HL-60 (cell line): Measurements from ENCODE around the gene PHF21A.
"Not testable (repeated sequence)": the region's sequence is repeated elsewhere in the genome, so short reads cannot be mapped to it uniquely, and the experiment has no call there.

Source experiments
- DNase-seq, 2 experiments: peaks; one replicate each; pipeline ENCODE4 v3.0.0-alpha.2; 2010 to 2020; ENCODE audit warnings: low read depth in 1 of 2, low spot score in 1 of 2
- H3K27ac ChIP-seq: fragments of 250-450 bp; sonication (Bioruptor Pico); replicated peaks from 2 replicates; pipeline ENCODE4 v1.5.1; 2020; ENCODE audit warnings: mild to moderate bottlenecking, moderate library complexity
- H3K27me3 ChIP-seq: fragments of 250-450 bp; sonication (Bioruptor Pico); 2 replicates; pipeline ENCODE4 v1.5.1; 2021; ENCODE audit warnings: mild to moderate bottlenecking, moderate library complexity; ENCODE audit not compliant: insufficient read depth, poor library complexity, severe bottlenecking
- H3K4me3 ChIP-seq: replicated peaks from 2 replicates; pipeline ENCODE4 v1.5.1; 2011; ENCODE audit warnings: mild to moderate bottlenecking, control low read depth, low read length; ENCODE audit not compliant: insufficient read depth
- GABPA ChIP-seq: IDR thresholded peaks from 2 replicates; pipeline ENCODE4 v1.6.1; 2012; ENCODE audit warnings: low read depth
- POLR2AphosphoS5 ChIP-seq: IDR thresholded peaks from 2 replicates; pipeline ENCODE4 v1.6.1; 2012; ENCODE audit warnings: low read depth
- SPI1 ChIP-seq: IDR thresholded peaks from 2 replicates; pipeline ENCODE4 v1.6.1; 2012; ENCODE audit warnings: low read depth, mild to moderate bottlenecking, borderline replicate concordance
- TF ChIP-seq, protein P1 (sequence below): IDR thresholded peaks from one replicate; pipeline ENCODE4 v1.5.1; 2011; ENCODE audit warnings: low read length, control low read depth, inconsistent platforms; ENCODE audit not compliant: insufficient read depth
- TF ChIP-seq, protein P2 (sequence below): IDR thresholded peaks from 2 replicates; pipeline ENCODE4 v1.6.1; 2012; ENCODE audit warnings: low read depth; ENCODE audit not compliant: insufficient replicate concordance

The PHF21A gene

DNA sequence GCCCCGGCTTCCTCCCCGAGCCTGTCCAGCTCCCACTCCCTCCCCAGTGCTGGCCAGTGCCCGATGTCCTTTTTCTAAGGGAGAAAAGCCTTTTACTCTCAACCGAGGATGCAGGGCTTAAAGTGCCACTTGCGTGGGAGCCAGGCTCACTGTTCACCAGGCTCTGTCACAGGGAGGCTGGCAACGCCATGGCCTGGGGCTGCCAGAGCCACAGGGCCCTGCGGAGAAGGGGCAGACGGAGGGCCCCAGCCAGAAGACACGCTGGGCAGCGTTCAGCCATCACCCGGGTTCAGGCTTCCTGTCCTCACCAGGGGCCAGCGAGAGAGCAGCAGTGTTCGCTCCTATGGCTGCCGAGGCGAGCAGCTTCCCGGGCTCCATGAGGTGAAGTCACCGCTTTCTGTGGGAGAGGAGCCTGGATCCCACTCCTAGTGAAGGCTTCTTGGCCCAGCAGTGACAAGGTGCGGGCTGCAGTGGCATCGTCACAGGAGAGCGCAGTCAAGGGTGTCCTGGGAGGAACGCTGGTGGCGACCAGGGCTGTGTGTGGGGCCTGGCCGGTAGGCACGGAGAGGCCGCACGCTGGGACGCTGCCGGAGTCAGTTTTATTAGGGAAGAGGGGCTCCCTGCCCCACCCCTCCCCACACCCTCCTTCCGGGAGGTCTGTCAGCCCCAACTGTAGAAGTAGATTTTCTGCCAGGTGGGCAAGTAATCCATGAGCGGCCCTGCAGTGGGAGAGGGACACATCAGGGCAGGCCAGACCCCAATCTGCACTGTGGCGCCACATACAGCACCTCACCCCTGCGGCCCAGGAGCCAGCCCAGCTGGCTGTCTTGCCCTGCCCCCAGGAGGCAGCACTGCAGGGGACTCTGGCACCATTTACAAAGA is 211.4 kb downstream of the PHF21A start:
- Histone ChIP-seq H3K4me3 (no peak overlapping the region), H3K27me3 (no peaks in the 10 kb centered on the region), H3K27ac (no peak overlapping the region)
- DNase-seq, result no peak
- TF ChIP-seq GABPA (no peak), SPI1 (no peak), POLR2AphosphoS5 (no peak)
- TF ChIP-seq, protein P1, sequence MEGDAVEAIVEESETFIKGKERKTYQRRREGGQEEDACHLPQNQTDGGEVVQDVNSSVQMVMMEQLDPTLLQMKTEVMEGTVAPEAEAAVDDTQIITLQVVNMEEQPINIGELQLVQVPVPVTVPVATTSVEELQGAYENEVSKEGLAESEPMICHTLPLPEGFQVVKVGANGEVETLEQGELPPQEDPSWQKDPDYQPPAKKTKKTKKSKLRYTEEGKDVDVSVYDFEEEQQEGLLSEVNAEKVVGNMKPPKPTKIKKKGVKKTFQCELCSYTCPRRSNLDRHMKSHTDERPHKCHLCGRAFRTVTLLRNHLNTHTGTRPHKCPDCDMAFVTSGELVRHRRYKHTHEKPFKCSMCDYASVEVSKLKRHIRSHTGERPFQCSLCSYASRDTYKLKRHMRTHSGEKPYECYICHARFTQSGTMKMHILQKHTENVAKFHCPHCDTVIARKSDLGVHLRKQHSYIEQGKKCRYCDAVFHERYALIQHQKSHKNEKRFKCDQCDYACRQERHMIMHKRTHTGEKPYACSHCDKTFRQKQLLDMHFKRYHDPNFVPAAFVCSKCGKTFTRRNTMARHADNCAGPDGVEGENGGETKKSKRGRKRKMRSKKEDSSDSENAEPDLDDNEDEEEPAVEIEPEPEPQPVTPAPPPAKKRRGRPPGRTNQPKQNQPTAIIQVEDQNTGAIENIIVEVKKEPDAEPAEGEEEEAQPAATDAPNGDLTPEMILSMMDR, result no peak
- TF ChIP-seq, protein P2, sequence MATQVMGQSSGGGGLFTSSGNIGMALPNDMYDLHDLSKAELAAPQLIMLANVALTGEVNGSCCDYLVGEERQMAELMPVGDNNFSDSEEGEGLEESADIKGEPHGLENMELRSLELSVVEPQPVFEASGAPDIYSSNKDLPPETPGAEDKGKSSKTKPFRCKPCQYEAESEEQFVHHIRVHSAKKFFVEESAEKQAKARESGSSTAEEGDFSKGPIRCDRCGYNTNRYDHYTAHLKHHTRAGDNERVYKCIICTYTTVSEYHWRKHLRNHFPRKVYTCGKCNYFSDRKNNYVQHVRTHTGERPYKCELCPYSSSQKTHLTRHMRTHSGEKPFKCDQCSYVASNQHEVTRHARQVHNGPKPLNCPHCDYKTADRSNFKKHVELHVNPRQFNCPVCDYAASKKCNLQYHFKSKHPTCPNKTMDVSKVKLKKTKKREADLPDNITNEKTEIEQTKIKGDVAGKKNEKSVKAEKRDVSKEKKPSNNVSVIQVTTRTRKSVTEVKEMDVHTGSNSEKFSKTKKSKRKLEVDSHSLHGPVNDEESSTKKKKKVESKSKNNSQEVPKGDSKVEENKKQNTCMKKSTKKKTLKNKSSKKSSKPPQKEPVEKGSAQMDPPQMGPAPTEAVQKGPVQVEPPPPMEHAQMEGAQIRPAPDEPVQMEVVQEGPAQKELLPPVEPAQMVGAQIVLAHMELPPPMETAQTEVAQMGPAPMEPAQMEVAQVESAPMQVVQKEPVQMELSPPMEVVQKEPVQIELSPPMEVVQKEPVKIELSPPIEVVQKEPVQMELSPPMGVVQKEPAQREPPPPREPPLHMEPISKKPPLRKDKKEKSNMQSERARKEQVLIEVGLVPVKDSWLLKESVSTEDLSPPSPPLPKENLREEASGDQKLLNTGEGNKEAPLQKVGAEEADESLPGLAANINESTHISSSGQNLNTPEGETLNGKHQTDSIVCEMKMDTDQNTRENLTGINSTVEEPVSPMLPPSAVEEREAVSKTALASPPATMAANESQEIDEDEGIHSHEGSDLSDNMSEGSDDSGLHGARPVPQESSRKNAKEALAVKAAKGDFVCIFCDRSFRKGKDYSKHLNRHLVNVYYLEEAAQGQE, result no peak

DNA sequence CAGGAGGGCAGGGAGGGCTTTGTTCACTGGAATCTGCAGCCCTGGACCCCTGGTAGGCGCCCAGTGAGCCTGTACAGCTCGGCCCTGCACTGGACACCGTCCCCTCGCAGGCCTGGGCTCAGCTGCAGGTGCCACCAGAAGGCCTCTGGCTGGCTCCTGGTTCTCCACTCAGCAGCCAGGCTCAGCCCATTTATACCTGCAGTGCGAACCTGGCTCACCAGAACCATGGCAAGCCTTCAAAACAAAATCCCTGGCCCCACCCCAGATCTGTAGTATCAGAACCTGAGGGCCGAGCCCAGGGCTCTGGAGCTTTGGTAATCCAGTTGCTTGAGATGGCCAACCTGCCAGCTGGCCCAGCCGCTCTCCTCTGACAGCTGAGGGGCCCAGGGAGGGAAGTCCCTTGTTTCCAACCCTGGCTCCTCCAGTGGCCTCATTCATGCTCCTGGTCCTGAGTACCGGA is 213.3 kb downstream of the PHF21A start:
- no peak for DNase-seq
- TF ChIP-seq GABPA, result no peak
- no peak overlapping the region for H3K27ac ChIP-seq

DNA sequence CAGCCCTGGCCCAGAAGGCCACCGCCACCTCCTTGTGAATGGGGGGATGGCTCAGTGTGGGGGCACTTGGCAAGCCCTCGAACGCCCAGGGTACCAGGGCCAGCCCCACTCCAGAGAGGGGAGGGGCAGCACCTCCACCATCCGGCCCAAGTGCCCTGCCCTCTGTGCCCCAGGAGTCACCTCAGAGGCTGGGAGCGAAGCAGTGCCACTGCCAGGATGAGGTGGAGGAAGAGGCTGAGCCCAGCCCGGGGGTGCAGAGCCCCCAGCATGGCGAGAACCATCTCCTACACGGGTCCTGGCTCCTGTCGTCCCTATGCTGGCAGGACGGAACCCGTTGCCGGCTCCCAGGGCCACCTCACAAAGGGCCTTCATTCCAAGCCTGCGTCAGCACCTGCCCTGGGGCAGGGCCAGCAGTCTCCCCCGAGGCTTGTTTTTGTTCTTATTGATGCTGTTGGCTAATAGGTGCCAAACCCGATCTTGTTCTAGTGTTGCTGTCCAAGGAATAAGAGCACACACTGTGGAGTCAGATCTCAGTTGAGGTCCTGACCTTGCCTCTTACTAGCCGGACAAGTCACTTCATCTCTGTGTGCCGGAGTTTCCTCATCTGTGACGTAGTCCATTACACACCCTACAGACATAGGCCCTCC is 214.2 kb downstream of the PHF21A start, which contains the start of gene FREY1:
FREY1 (minus strand) TSS at position 307 of the 647 bp plus-strand sequence; CDS start at position 281, 26 bp downstream.
- no peak for TF ChIP-seq GABPA
- TF ChIP-seq, protein P2, result no peak
- no peak for TF ChIP-seq POLR2AphosphoS5
- Histone ChIP-seq H3K27me3 (no peaks in the 10 kb centered on the region), H3K4me3 (no peak within 1 kb of the TSS), H3K27ac (no peak within 1 kb of the TSS)
- no peak for DNase-seq

More for the DNA sequence above, 213.3 kb downstream of the PHF21A start:
- no peak overlapping the region for H3K4me3 ChIP-seq
- H3K27me3 ChIP-seq, result no peaks in the 10 kb centered on the region

DNA sequence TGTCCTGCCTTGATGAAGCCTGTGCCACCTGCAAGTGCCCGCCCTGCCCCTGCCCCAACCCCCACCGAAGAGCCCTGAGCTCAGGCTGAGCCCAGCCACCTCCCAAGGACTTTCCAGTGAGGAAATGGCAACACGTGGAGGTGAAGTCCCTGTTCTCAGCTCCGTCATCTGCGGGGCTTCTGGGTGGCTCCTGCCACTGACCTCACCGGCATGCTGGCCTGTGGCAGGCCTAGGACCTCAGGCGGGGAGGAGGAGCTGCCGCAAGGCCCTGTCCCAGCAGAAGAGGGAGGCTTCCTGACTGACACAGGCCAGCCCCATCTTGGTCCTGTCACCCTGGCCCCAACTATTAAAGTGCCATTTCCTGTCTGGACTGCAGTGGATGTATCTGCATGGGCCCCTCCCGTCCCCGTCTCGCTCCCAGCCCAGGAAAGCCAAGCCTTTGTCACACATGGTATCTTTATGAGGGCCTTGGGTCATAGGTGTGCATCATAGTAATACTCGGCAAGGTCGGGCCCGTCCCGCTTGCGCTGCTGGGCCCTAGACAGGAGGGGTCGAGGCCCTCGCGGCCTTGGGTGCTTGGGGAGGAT is 215.1 kb downstream of the PHF21A start:
- H3K4me3 ChIP-seq, result no peak overlapping the region
- no peak for DNase-seq
- H3K27ac ChIP-seq, result no peak overlapping the region
- H3K27me3 ChIP-seq, result no peaks in the 10 kb centered on the region
- TF ChIP-seq POLR2AphosphoS5 (no peak), GABPA (no peak), SPI1 (no peak)
- TF ChIP-seq, protein P1, result no peak
- TF ChIP-seq, protein P2, result no peak

DNA sequence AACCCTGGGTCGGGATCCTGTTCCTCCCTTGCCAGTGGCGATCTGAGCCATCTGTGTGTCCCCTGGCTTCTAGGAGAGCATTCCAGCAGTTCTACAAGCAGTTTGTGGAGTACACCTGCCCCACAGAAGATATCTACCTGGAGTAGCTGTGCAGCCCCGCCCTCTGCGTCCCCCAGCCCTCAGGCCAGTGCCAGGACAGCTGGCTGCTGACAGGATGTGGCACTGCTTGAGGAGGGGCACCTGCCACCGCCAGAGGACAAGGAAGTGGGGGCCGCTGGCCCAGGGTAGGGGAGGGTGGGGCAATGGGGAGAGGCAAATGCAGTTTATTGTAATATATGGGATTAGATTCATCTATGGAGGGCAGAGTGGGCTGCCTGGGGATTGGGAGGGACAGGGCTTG is 215.7 kb downstream of the PHF21A start:
- not testable (repeated sequence) for H3K27ac ChIP-seq, H3K27me3 ChIP-seq, DNase-seq

More for the DNA sequence above, 215.7 kb downstream of the PHF21A start:
- not testable (repeated sequence) for H3K4me3 ChIP-seq
